Breast epithelium (tissue), 3 donors: ENCODE results near the gene THEMIS2.

Source experiments
- CTCF ChIP-seq, 3 donors: fragments of 450-650 bp; IDR thresholded peaks; one replicate each; pipeline ENCODE4 v1.5.1; 2016 to 2017; ENCODE audit warnings: antibody characterized with exemption in 3 of 3, mild to moderate bottlenecking in 3 of 3, moderate library complexity in 3 of 3
- POLR2A ChIP-seq: fragments of 450-650 bp; IDR thresholded peaks from one replicate; pipeline ENCODE4 v1.6.1; 2016; ENCODE audit warnings: antibody characterized with exemption, mild to moderate bottlenecking, moderate library complexity
- POLR2AphosphoS5 ChIP-seq, 3 donors: sonication (generic); formaldehyde crosslinking; IDR thresholded peaks; one replicate each; pipeline ENCODE4 v1.6.1; 2017; ENCODE audit warnings: antibody characterized with exemption in 3 of 3

GRCh38 chr1:27891196-27891889 is 19.0 kb downstream of the THEMIS2 start:
- TF ChIP-seq CTCF (IDR thresholded peaks at IDR 0.05) (no peak), POLR2AphosphoS5 (IDR thresholded peaks at IDR 0.05) (no peak), POLR2A (no peak)
